Measurements from ENCODE around the gene MAML1.

DNA sequence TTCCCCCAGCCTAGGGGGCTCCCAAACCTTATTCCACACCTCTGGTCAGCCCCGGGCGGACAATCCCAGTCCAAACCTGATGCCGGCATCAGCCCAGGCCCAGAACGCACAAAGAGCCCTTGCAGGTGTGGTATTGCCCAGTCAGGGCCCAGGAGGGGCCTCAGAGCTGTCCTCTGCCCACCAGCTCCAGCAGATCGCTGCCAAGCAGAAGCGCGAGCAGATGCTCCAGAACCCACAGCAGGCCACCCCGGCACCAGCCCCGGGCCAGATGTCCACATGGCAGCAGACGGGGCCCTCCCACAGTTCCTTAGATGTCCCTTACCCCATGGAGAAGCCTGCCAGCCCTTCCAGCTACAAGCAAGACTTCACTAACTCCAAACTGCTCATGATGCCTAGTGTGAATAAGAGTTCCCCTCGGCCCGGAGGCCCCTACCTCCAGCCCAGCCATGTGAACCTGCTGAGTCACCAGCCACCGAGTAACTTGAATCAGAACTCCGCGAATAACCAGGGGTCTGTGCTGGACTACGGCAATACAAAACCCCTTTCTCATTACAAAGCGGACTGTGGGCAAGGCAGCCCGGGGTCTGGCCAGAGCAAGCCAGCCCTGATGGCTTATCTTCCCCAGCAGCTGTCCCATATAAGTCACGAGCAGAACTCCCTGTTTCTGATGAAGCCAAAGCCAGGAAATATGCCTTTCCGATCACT, 33.6 kb downstream of the MAML1 start:
- TF ChIP-seq, protein P1, sequence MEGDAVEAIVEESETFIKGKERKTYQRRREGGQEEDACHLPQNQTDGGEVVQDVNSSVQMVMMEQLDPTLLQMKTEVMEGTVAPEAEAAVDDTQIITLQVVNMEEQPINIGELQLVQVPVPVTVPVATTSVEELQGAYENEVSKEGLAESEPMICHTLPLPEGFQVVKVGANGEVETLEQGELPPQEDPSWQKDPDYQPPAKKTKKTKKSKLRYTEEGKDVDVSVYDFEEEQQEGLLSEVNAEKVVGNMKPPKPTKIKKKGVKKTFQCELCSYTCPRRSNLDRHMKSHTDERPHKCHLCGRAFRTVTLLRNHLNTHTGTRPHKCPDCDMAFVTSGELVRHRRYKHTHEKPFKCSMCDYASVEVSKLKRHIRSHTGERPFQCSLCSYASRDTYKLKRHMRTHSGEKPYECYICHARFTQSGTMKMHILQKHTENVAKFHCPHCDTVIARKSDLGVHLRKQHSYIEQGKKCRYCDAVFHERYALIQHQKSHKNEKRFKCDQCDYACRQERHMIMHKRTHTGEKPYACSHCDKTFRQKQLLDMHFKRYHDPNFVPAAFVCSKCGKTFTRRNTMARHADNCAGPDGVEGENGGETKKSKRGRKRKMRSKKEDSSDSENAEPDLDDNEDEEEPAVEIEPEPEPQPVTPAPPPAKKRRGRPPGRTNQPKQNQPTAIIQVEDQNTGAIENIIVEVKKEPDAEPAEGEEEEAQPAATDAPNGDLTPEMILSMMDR (IDR thresholded peaks at IDR 0.05): no peak
- TF ChIP-seq EZH2 (IDR thresholded peaks at IDR 0.05; ENCODE audit: borderline replicate concordance, insufficient read depth, low read depth, low read length, poor library complexity, severe bottlenecking): no peak

All from B cell (primary cell).